H9 (cell line): ENCODE data around the gene CYGB. TPM values are rescaled to one million over a fixed set of nuclear protein-coding genes. Genes with fewer than 3 reads are reported as not detected.

Source experiments
- DNase-seq: peaks from one replicate; pipeline ENCODE4 v3.0.0-alpha.2; 2017
- H2AFZ ChIP-seq: one replicate; pipeline ENCODE4 v1.6.1; 2013; ENCODE audit warnings: mild to moderate bottlenecking, low read length, control low read depth, moderate library complexity
- H2AK5ac ChIP-seq: 2 replicates; pipeline ENCODE4 v1.6.1; 2013; ENCODE audit warnings: low read length, control low read depth, mixed read lengths; ENCODE audit not compliant: insufficient read length
- H2BK120ac ChIP-seq: one replicate; pipeline ENCODE4 v1.6.1; 2013; ENCODE audit warnings: low read depth, mild to moderate bottlenecking, low read length, control low read depth, inconsistent platforms; ENCODE audit not compliant: poor library complexity, severe bottlenecking
- H2BK12ac ChIP-seq: 2 replicates; pipeline ENCODE4 v1.6.1; 2013; ENCODE audit warnings: low read length, control low read depth, mixed read lengths, low read depth; ENCODE audit not compliant: insufficient read length
- H2BK15ac ChIP-seq: 2 replicates; pipeline ENCODE4 v1.6.1; 2013; ENCODE audit warnings: low read depth, low read length, control low read depth
- H2BK20ac ChIP-seq: one replicate; pipeline ENCODE4 v1.6.1; 2013; ENCODE audit warnings: low read depth, mild to moderate bottlenecking, low read length, control low read depth, inconsistent platforms; ENCODE audit not compliant: poor library complexity, severe bottlenecking
- H2BK5ac ChIP-seq: 2 replicates; pipeline ENCODE4 v1.6.1; 2013; ENCODE audit warnings: low read length, control low read depth, mixed read lengths; ENCODE audit not compliant: insufficient read length
- H3K14ac ChIP-seq: 2 replicates; pipeline ENCODE4 v1.6.1; 2013; ENCODE audit warnings: low read length, control low read depth; ENCODE audit not compliant: insufficient read depth
- H3K18ac ChIP-seq: 2 replicates; pipeline ENCODE4 v1.6.1; 2013; ENCODE audit warnings: low read depth, mild to moderate bottlenecking, mixed read lengths, low read length, control low read depth; ENCODE audit not compliant: insufficient read length
- H3K23ac ChIP-seq: 2 replicates; pipeline ENCODE4 v1.6.1; 2013; ENCODE audit warnings: low read length, control low read depth, mixed read lengths, low read depth; ENCODE audit not compliant: insufficient read length
- H3K23me2 ChIP-seq: 2 replicates; pipeline ENCODE4 v1.6.1; 2013; ENCODE audit warnings: low read depth, mild to moderate bottlenecking, mixed read lengths, low read length, control low read depth; ENCODE audit not compliant: insufficient read length, poor library complexity, severe bottlenecking
- H3K27ac ChIP-seq: 2 replicates; pipeline ENCODE4 v1.5.1; 2013; ENCODE audit warnings: low read length, control low read depth, mixed read lengths, low read depth; ENCODE audit not compliant: insufficient read length
- H3K27me3 ChIP-seq: 2 replicates; pipeline ENCODE4 v1.6.1; 2013; ENCODE audit warnings: low read length, control low read depth, inconsistent platforms; ENCODE audit not compliant: insufficient read depth
- H3K4ac ChIP-seq: 2 replicates; pipeline ENCODE4 v1.6.1; 2013; ENCODE audit warnings: low read depth, mild to moderate bottlenecking, control low read depth, inconsistent platforms, low read length, moderate library complexity
- H3K4me1 ChIP-seq: 2 replicates; pipeline ENCODE4 v1.6.1; 2013; ENCODE audit warnings: low read length, control low read depth, inconsistent platforms; ENCODE audit not compliant: insufficient read depth
- H3K4me2 ChIP-seq: 2 replicates; pipeline ENCODE4 v1.6.1; 2013; ENCODE audit warnings: low read length, control low read depth, mixed read lengths; ENCODE audit not compliant: insufficient read length, insufficient read depth
- H3K56ac ChIP-seq: 2 replicates; pipeline ENCODE4 v1.6.1; 2013; ENCODE audit warnings: low read depth, mild to moderate bottlenecking, mixed read lengths, low read length, control low read depth; ENCODE audit not compliant: insufficient read length
- H3K79me1 ChIP-seq: 2 replicates; pipeline ENCODE4 v1.6.1; 2013; ENCODE audit warnings: low read depth, mild to moderate bottlenecking, moderate library complexity, low read length, control low read depth, inconsistent platforms; ENCODE audit not compliant: insufficient read depth, poor library complexity, severe bottlenecking
- H3K79me2 ChIP-seq: 2 replicates; pipeline ENCODE4 v1.6.1; 2013; ENCODE audit warnings: low read length, control low read depth, inconsistent platforms; ENCODE audit not compliant: insufficient read depth
- H3K9ac ChIP-seq: 2 replicates; pipeline ENCODE4 v1.6.1; 2013; ENCODE audit warnings: low read length, control low read depth, mixed read lengths; ENCODE audit not compliant: insufficient read length; ENCODE audit errors: extremely low read depth
- H3K9me3 ChIP-seq: one replicate; pipeline ENCODE4 v1.6.1; 2013; ENCODE audit warnings: low read depth, low read length, inconsistent platforms; ENCODE audit not compliant: control insufficient read depth
- H3T11ph ChIP-seq: one replicate; pipeline ENCODE4 v1.6.1; 2013; ENCODE audit warnings: mild to moderate bottlenecking, low read length, control low read depth, inconsistent platforms
- H4K20me1 ChIP-seq: one replicate; pipeline ENCODE4 v1.6.1; 2013; ENCODE audit not compliant: control insufficient read depth, insufficient read length, insufficient read depth
- H4K5ac ChIP-seq: 2 replicates; pipeline ENCODE4 v1.6.1; 2013; ENCODE audit warnings: low read depth, mild to moderate bottlenecking, mixed read lengths, low read length, control low read depth; ENCODE audit not compliant: insufficient read length
- H4K8ac ChIP-seq: replicated peaks from 2 replicates; pipeline ENCODE4 v1.6.1; 2013; ENCODE audit warnings: low read length, control low read depth, mixed read lengths, low read depth; ENCODE audit not compliant: insufficient read length
- H4K91ac ChIP-seq: 2 replicates; pipeline ENCODE4 v1.6.1; 2013; ENCODE audit warnings: low read depth, mild to moderate bottlenecking, moderate library complexity, mixed read lengths, low read length, control low read depth; ENCODE audit not compliant: insufficient read length
- H3K27ac Mint-ChIP-seq, 3 experiments: 2 replicates in 2 of 3; 3 replicates in 1 of 3; pipeline ENCODE4 v1.8.0; 2020 to 2021; ENCODE audit warnings: mixed read lengths in 3 of 3, mild to moderate bottlenecking in 1 of 3, moderate library complexity in 1 of 3
- H3K27me3 Mint-ChIP-seq: 2 replicates; pipeline ENCODE4 v1.8.0; 2021; ENCODE audit warnings: low read depth, mild to moderate bottlenecking, moderate library complexity, mixed read lengths
- H3K36me3 Mint-ChIP-seq, 3 experiments: 2 replicates in 2 of 3; 3 replicates in 1 of 3; pipeline ENCODE4 v1.8.0; 2020 to 2021; ENCODE audit warnings: low read depth in 3 of 3, mixed read lengths in 3 of 3; ENCODE audit not compliant: insufficient read depth in 1 of 3
- H3K4me1 Mint-ChIP-seq, 2 experiments: 2 replicates each; pipeline ENCODE4 v1.8.0; 2020; ENCODE audit warnings: mixed read lengths in 2 of 2
- H3K4me3 Mint-ChIP-seq, 2 experiments: 2 replicates in 1 of 2; 3 replicates in 1 of 2; pipeline ENCODE4 v1.8.0; 2020 to 2021; ENCODE audit warnings: mild to moderate bottlenecking in 2 of 2, mixed read lengths in 2 of 2, moderate library complexity in 1 of 2
- H3K9me3 Mint-ChIP-seq, 2 experiments: 2 replicates in 1 of 2; 3 replicates in 1 of 2; pipeline ENCODE4 v1.8.0; 2020; ENCODE audit warnings: mild to moderate bottlenecking in 2 of 2, mixed read lengths in 2 of 2, moderate library complexity in 1 of 2
- CTCF ChIP-seq: fragments of 200-600 bp; sonication (generic); conservative IDR thresholded peaks from 3 replicates; pipeline ENCODE4 v1.8.0; 2021; ENCODE audit warnings: antibody characterized with exemption, mild to moderate bottlenecking
- WGBS: extraction: QIAGEN DNeasy Blood & Tissue Kit; methylation state at CpG from one replicate; pipeline ENCODE4 v1.1.7; 2013; ENCODE audit warnings: missing lambda C conversion rate, low lambda C conversion rate, mixed read lengths; ENCODE audit not compliant: insufficient read length; ENCODE audit errors: extremely low coverage; 5-methylcytosine and 5-hydroxymethylcytosine counted together
- total RNA-seq: library from RNA; stranded (reverse); gene quantifications from 2 replicates; pipeline ENCODE4 v1.2.1, GENCODE V29; 2021

Gene CYGB
- total RNA-seq, 1 experiment from 2014 or later, result 2.4 TPM

GRCh38 chr17:76570877-76571471 lies 33.5 kb upstream of the CYGB start:
- Histone ChIP-seq H3K23ac (no peak overlapping the region), H3K4me1 (no peaks in the 10 kb centered on the region; the same call in 1 of the 2 replicates), H3K9ac (no peak overlapping the region), H2BK12ac (no peak overlapping the region), H2BK20ac (no peak overlapping the region), H3K79me2 (no peaks in the 10 kb centered on the region), H3K14ac (no peak overlapping the region), H4K8ac (no peak overlapping the region), H3K27ac (no peak overlapping the region), H2AFZ (no peak overlapping the region), H3T11ph (no peak overlapping the region), H2AK5ac (no peak overlapping the region), H2BK5ac (no peak overlapping the region), H3K18ac (no peak overlapping the region), H4K20me1 (no peaks in the 10 kb centered on the region), H4K91ac (no peak overlapping the region), H2BK120ac (no peak overlapping the region), H3K4ac (no peak overlapping the region), H3K9me3 (no peaks in the 10 kb centered on the region), H4K5ac (no peak overlapping the region), H3K27me3 (no peaks in the 10 kb centered on the region), H3K23me2 (no peaks in the 10 kb centered on the region), H3K56ac (no peak overlapping the region), H3K4me2 (no peak overlapping the region), H3K79me1 (no peaks in the 10 kb centered on the region), H2BK15ac (no peak overlapping the region)
- WGBS, result no CpG with 5 or more reads among the region's 13 CpGs
- H3K4me1 Mint-ChIP-seq, result peaks cover 32 to 34% of the 10 kb centered on the region in 2 experiments
- peaks cover 0 to 17% (median 0%) of the 10 kb centered on the region in 3 experiments; a peak in 5 of 7 replicates for H3K36me3 Mint-ChIP-seq
- no peak overlapping the region for H3K4me3 Mint-ChIP-seq
- no peak overlapping the region for H3K27ac Mint-ChIP-seq
- peak; percentile 31 for DNase-seq
- no peak for TF ChIP-seq CTCF
- H3K9me3 Mint-ChIP-seq, result no peaks in the 10 kb centered on the region
- no peaks in the 10 kb centered on the region for H3K27me3 Mint-ChIP-seq
